Natural killer cell (primary cell): ENCODE data around the gene SPTB. TPM values are rescaled to one million over a fixed set of nuclear protein-coding genes. Genes with fewer than 3 reads are reported as not detected.

Experiments used
- ATAC-seq, 3 donors: fragments of 150-1000 bp in 2 of 3; fragments of 200-7000 bp in 1 of 3; cut with Tn5 transposase; 1 replicate in 1 of 3; 2 replicates in 2 of 3; pipeline ENCODE4 v1.10.0; 2021; ENCODE audit warnings: mild to moderate bottlenecking in 2 of 3, moderate library complexity in 2 of 3
- DNase-seq, 2 donors: peaks; one replicate each; pipeline versions ENCODE4 v3.0.0 to v3.0.0-alpha.2; 2013 to 2021; ENCODE audit warnings: mixed read lengths in 1 of 2
- H3K27ac ChIP-seq: one replicate; pipeline ENCODE4 v1.5.1; 2013; ENCODE audit warnings: mild to moderate bottlenecking, low read length
- H3K27me3 ChIP-seq: one replicate; pipeline ENCODE4 v1.6.1; 2013; ENCODE audit warnings: low read length; ENCODE audit not compliant: control insufficient read depth, insufficient read depth
- H3K36me3 ChIP-seq: one replicate; pipeline ENCODE4 v1.6.1; 2013; ENCODE audit warnings: low read length; ENCODE audit not compliant: control insufficient read depth, insufficient read depth
- H3K4me1 ChIP-seq: one replicate; pipeline ENCODE4 v1.6.1; 2013; ENCODE audit warnings: low read length; ENCODE audit not compliant: control insufficient read depth, insufficient read depth
- H3K4me3 ChIP-seq: one replicate; pipeline ENCODE4 v1.5.1; 2013; ENCODE audit warnings: low read length
- H3K9me3 ChIP-seq: one replicate; pipeline ENCODE4 v1.6.1; 2013; ENCODE audit warnings: low read length; ENCODE audit not compliant: control insufficient read depth, insufficient read depth
- H3K27ac Mint-ChIP-seq, 2 donors: one replicate each; pipeline ENCODE4 v1.8.0; 2022; ENCODE audit warnings: mild to moderate bottlenecking in 2 of 2, mixed read lengths in 2 of 2, moderate library complexity in 1 of 2
- H3K27me3 Mint-ChIP-seq, 2 donors: one replicate each; pipeline ENCODE4 v1.8.0; 2022; ENCODE audit warnings: low read depth in 2 of 2, mixed read lengths in 2 of 2
- H3K36me3 Mint-ChIP-seq: one replicate; pipeline ENCODE4 v1.8.0; 2022; ENCODE audit warnings: mixed read lengths
- H3K4me1 Mint-ChIP-seq, 2 donors: one replicate each; pipeline ENCODE4 v1.8.0; 2022; ENCODE audit warnings: mixed read lengths in 2 of 2
- H3K4me3 Mint-ChIP-seq: one replicate; pipeline ENCODE4 v1.8.0; 2022; ENCODE audit warnings: mild to moderate bottlenecking, moderate library complexity, mixed read lengths
- H3K9me3 Mint-ChIP-seq, 2 donors: one replicate each; pipeline ENCODE4 v1.8.0; 2022; ENCODE audit warnings: mixed read lengths in 2 of 2
- CTCF ChIP-seq: fragments of 200-600 bp; IDR thresholded peaks from one replicate; pipeline ENCODE4 v1.8.0; 2022; ENCODE audit warnings: antibody characterized with exemption
- WGBS: methylation state at CpG from one replicate; pipeline ENCODE4 v1.1.7; 2013; ENCODE audit warnings: missing lambda C conversion rate; ENCODE audit not compliant: insufficient coverage; 5-methylcytosine and 5-hydroxymethylcytosine counted together
- intact Hi-C: fragments of 100-400 bp; cut with micrococcal nuclease; formaldehyde crosslinking; loops from one replicate; pipeline ENCODE4 v1.14.2; 2022
- total RNA-seq, 4 donors: library from RNA; stranded (reverse); fragments of 120-200 nt in 1 of 4; gene quantifications; one replicate each; pipeline versions ENCODE4 v1.2.3 to v1.2.4, GENCODE V29; 2013 to 2022

The SPTB gene
- total RNA-seq, 3 donors from 2014 or later (not counting 1 experiment from before 2014, with no cell fraction given), result 0.07 to 0.59 (median 0.13) TPM

GRCh38 chr14:64696355-64696857 is 183.3 kb downstream of the SPTB start:
- Mint-ChIP-seq H3K4me3 (peak overlapping the region; percentile 29), H3K27ac (peak overlapping the region; percentile 12 to 51), H3K27me3 (no peaks in the 10 kb centered on the region), H3K36me3 (no peaks in the 10 kb centered on the region), H3K9me3 (no peaks in the 10 kb centered on the region), H3K4me1 (peaks cover 34 to 43% of the 10 kb centered on the region in 2 donors)
- intact Hi-C loops, result no loop called here
- DNase-seq (peak in 1 of 2 donors; percentile 64), ATAC-seq (peak; percentile 81 to 92 (median 87))
- Histone ChIP-seq H3K4me1 (peaks cover 30% of the 10 kb centered on the region), H3K4me3 (no peak overlapping the region), H3K27ac (peak overlapping the region; percentile 12), H3K27me3 (no peaks in the 10 kb centered on the region), H3K9me3 (no peaks in the 10 kb centered on the region), H3K36me3 (no peaks in the 10 kb centered on the region)
- TF ChIP-seq CTCF, result no peak
- 44% methylated on average over 3 of the region's 4 CpGs for WGBS

Other genes starting within 250 kb of the SPTB start
- gene PLEKHG3, start 175.5 kb downstream of the SPTB start, total RNA-seq, result 100 to 1,000 TPM; 184 to 285 (median 225) TPM
- gene CHURC1, start 34.5 kb upstream of the SPTB start, total RNA-seq, result 10 to 100 TPM; 56.1 to 65.5 (median 65.4) TPM
- not detected for gene GPX2, start 62.8 kb upstream of the SPTB start, total RNA-seq
- 1 to 10 TPM in 2 of 3 donors, under 1 TPM in 1; 0.82 to 3.2 (median 1.7) TPM for gene RAB15, start 92.4 kb upstream of the SPTB start, total RNA-seq
- gene FNTB, start 107.0 kb upstream of the SPTB start, total RNA-seq, result 1 to 10 TPM; 4.0 to 8.7 (median 8.4) TPM
- gene MAX, start 222.6 kb upstream of the SPTB start, total RNA-seq, result 100 to 1,000 TPM; 162 to 208 (median 191) TPM